ENCODE results near the gene FLII. TPM values are rescaled to one million over a fixed set of nuclear protein-coding genes. Genes with fewer than 3 reads are reported as not detected.
A peak's percentile ranks its signal among the peaks of the same experiment; 100 is the strongest.

Gene FLII
- total RNA-seq, 2 donors from 2014 or later: 299 to 335 TPM

DNA sequence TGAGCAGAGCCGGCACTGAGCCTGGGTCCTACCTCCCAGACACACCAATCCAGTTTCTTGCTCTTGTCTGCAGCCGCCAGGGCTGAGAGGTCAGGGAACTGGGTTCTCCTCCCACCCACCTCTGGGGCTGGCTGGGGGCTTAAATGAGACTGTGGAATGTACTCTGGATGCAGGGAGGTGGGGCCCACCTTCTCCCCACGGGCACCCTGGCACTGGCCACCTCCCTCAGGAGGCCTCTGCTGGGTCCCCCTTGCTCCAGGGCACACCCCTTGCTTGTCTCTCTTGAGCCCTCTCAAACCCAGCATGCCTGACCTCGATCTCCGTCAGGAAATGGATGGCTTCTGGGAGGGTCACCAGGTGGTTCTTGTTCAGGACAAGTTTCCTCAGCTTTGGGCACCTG, 6.4 kb downstream of the FLII start:
- no peak overlapping the region for H3K4me3 ChIP-seq (ENCODE audit: low read length)
- TF ChIP-seq, protein P1, sequence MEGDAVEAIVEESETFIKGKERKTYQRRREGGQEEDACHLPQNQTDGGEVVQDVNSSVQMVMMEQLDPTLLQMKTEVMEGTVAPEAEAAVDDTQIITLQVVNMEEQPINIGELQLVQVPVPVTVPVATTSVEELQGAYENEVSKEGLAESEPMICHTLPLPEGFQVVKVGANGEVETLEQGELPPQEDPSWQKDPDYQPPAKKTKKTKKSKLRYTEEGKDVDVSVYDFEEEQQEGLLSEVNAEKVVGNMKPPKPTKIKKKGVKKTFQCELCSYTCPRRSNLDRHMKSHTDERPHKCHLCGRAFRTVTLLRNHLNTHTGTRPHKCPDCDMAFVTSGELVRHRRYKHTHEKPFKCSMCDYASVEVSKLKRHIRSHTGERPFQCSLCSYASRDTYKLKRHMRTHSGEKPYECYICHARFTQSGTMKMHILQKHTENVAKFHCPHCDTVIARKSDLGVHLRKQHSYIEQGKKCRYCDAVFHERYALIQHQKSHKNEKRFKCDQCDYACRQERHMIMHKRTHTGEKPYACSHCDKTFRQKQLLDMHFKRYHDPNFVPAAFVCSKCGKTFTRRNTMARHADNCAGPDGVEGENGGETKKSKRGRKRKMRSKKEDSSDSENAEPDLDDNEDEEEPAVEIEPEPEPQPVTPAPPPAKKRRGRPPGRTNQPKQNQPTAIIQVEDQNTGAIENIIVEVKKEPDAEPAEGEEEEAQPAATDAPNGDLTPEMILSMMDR (conservative IDR thresholded peaks at IDR 0.05): no peak
- no peaks in the 10 kb centered on the region for H3K27me3 ChIP-seq (ENCODE audit: control insufficient read depth, insufficient read depth, low read length, poor library complexity, severe bottlenecking)
- H3K36me3 ChIP-seq (ENCODE audit: control insufficient read depth, insufficient read depth, low read length): peaks cover 92% of the 10 kb centered on the region
- Mint-ChIP-seq H3K4me1 (peaks cover 4% of the 10 kb centered on the region), H3K4me3 (no peak overlapping the region), H3K9me3 (no peaks in the 10 kb centered on the region), H3K27ac (no peak overlapping the region), H3K36me3 (ENCODE audit: low read depth) (peaks cover 72% of the 10 kb centered on the region), H3K27me3 (ENCODE audit: insufficient read depth) (no peaks in the 10 kb centered on the region)
- DNase-seq: no peak
- WGBS, 2 experiments (ENCODE audit: insufficient coverage in 1 of 2, insufficient read length in 1 of 2): 94 to 100% methylated on average over 3 to 5 of the region's 5 CpGs
- H3K9ac ChIP-seq (ENCODE audit: extremely low read depth, low read length, poor library complexity, severe bottlenecking): no peak overlapping the region
- no peaks in the 10 kb centered on the region for H3K9me3 ChIP-seq (ENCODE audit: control insufficient read depth, low read length)
- H3K4me1 ChIP-seq (ENCODE audit: control insufficient read depth, insufficient read depth, low read length): peaks cover 5% of the 10 kb centered on the region
- H3K27ac ChIP-seq (ENCODE audit: low read depth, low read length): no peak overlapping the region

- no peaks in the 10 kb centered on the region for H3K9me3 ChIP-seq (ENCODE audit: control insufficient read depth, low read length)
- H3K9me3 Mint-ChIP-seq: no peaks in the 10 kb centered on the region
- no peak overlapping the region for H3K9ac ChIP-seq (ENCODE audit: extremely low read depth, low read length, poor library complexity, severe bottlenecking)
- H3K27ac ChIP-seq (ENCODE audit: low read depth, low read length): no peak overlapping the region
- H3K4me1 ChIP-seq (ENCODE audit: control insufficient read depth, insufficient read depth, low read length): no peaks in the 10 kb centered on the region
- no peak overlapping the region for H3K4me3 ChIP-seq (ENCODE audit: low read length)
- 94 to 95% methylated on average over 14 to 15 of the region's 15 CpGs for WGBS, 2 experiments (ENCODE audit: insufficient coverage in 1 of 2, insufficient read length in 1 of 2)
- no peak overlapping the region for H3K27ac Mint-ChIP-seq
- no peaks in the 10 kb centered on the region for H3K27me3 ChIP-seq (ENCODE audit: control insufficient read depth, insufficient read depth, low read length, poor library complexity, severe bottlenecking)
- no peaks in the 10 kb centered on the region for H3K27me3 Mint-ChIP-seq (ENCODE audit: insufficient read depth)
- no peak for DNase-seq
- peaks cover 74% of the 10 kb centered on the region for H3K36me3 Mint-ChIP-seq (ENCODE audit: low read depth)
- peaks cover 6% of the 10 kb centered on the region for H3K4me1 Mint-ChIP-seq
- H3K4me3 Mint-ChIP-seq: no peak overlapping the region
- TF ChIP-seq, protein P1 (conservative IDR thresholded peaks at IDR 0.05): no peak
- H3K36me3 ChIP-seq (ENCODE audit: control insufficient read depth, insufficient read depth, low read length): peaks cover 92% of the 10 kb centered on the region
Observed at GRCh38 chr17:18251204-18251603, 7.3 kb downstream of the FLII start.

DNA sequence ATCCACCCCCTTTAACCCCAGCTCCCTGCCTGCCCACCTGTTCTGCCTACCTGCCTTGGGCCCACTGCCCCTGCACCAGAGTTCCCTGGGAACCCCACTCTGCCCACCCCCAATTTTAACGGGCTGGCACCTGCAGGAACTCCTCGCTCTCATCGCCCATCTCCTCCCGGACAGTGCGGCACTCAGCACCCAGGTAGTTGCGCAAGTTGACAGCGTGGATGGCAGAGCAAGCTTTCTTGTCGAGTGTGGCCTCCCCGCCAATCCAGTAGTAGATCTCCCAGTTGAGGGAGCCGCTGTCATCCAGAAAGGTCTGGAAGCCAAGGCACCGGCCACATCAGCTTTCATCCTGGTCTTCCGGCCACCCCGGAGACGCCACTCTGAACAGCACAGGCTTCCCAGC, 7.8 kb downstream of the FLII start:
- Histone ChIP-seq H3K36me3 (ENCODE audit: control insufficient read depth, insufficient read depth, low read length) (peaks cover 92% of the 10 kb centered on the region), H3K27ac (ENCODE audit: low read depth, low read length) (no peak overlapping the region), H3K9ac (ENCODE audit: extremely low read depth, low read length, poor library complexity, severe bottlenecking) (no peak overlapping the region), H3K9me3 (ENCODE audit: control insufficient read depth, low read length) (no peaks in the 10 kb centered on the region), H3K4me3 (ENCODE audit: low read length) (no peak overlapping the region), H3K27me3 (ENCODE audit: control insufficient read depth, insufficient read depth, low read length, poor library complexity, severe bottlenecking) (no peaks in the 10 kb centered on the region), H3K4me1 (ENCODE audit: control insufficient read depth, insufficient read depth, low read length) (no peaks in the 10 kb centered on the region)
- TF ChIP-seq, protein P1 (conservative IDR thresholded peaks at IDR 0.05): no peak
- peaks cover 6% of the 10 kb centered on the region for H3K4me1 Mint-ChIP-seq
- 96 to 100% methylated on average over 13 to 14 of the region's 14 CpGs for WGBS, 2 experiments (ENCODE audit: insufficient coverage in 1 of 2, insufficient read length in 1 of 2)
- peak overlapping the region; percentile 72 for H3K27ac Mint-ChIP-seq
- no peak for DNase-seq
- no peaks in the 10 kb centered on the region for H3K27me3 Mint-ChIP-seq (ENCODE audit: insufficient read depth)
- no peaks in the 10 kb centered on the region for H3K9me3 Mint-ChIP-seq
- no peak overlapping the region for H3K4me3 Mint-ChIP-seq
- H3K36me3 Mint-ChIP-seq (ENCODE audit: low read depth): peaks cover 75% of the 10 kb centered on the region

Measured in endodermal cell (in vitro differentiated cells).